ENCODE data around the gene KCNQ2.
"Not testable (repeated sequence)": the region's sequence is repeated elsewhere in the genome, so short reads cannot be mapped to it uniquely, and the experiment has no call there.

The KCNQ2 gene

GRCh38 chr20:63471981-63472831 lies at the start of gene KCNQ2:
KCNQ2 (minus strand) TSS chr20:63472655; CDS start chr20:63472463, 192 bp downstream.
- H3K4me1 Mint-ChIP-seq = peaks cover 23% of the 10 kb centered on the region
- no peaks in the 10 kb centered on the region for H3K9me3 Mint-ChIP-seq
- peak within 1 kb of the TSS; percentile 12 to 54 for H3K4me3 Mint-ChIP-seq
- ATAC-seq (peak; percentile 20), DNase-seq (no peak)
- H3K27ac Mint-ChIP-seq = no peak within 1 kb of the TSS
- H3K27me3 Mint-ChIP-seq = peaks cover 84% of the 10 kb centered on the region

DNA sequence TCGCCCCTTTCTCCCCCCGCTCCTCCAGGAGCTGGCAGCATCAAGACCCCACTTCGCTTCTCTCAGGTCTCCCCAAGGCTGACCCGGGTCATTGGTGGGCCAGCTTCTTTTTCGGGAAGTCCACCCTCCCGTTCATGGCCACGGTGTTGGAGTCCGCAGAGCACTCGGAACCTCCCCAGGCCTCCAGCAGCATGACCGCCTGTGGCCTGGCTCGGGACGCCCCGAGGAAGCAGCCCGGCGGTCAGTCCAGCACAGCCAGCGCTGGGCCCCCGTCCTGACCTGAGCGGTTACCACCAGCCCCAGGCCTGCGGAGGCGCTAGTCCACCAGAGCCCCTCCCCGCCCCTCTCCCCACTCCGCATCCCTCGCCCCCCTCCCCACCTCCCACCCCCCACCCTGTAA lies 49.1 kb upstream of the KCNQ2 start:
- peaks cover 9 to 15% of the 10 kb centered on the region in 2 donors for H3K9me3 Mint-ChIP-seq
- H3K4me1 Mint-ChIP-seq = peaks cover 43% of the 10 kb centered on the region
- DNase-seq (no peak), ATAC-seq (no peak)
- H3K4me3 Mint-ChIP-seq = peak overlapping the region; percentile 84 to 92
- peak overlapping the region in 1 of 2 donors; percentile 63 for H3K27ac Mint-ChIP-seq
- peaks cover 6% of the 10 kb centered on the region for H3K27me3 Mint-ChIP-seq

DNA sequence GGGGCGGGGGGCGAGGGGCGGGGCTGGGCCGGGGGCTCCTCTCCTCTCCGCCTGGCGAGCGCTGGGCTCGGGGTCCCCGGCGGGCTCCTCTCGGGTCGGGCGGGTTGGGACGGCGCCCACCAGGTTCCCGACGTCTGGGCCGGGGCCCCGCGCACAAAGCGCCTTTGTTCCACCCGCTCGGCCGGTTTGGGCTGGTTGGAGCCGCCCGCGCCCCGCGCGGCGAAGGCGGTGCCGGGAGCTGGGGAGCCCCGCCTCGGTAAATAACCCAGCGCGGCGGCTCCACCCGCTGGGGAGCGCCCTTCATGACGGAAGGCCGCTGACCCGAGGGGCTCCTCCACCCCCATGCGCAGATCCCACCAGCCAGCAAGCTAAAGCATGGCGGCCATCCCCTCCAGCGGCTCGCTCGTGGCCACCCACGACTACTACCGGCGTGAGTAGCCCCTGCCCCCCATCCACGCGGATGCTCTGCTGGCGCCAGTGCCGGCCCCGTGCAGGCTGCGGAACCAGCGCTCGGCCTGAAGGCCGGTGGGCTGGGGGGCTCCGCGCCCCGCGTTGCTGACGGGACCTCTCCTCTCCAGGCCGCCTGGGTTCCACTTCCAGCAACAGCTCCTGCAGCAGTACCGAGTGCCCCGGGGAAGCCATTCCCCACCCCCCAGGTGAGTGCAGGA lies 48.6 kb upstream of the KCNQ2 start:
- Mint-ChIP-seq H3K9me3 (peaks cover 9 to 15% of the 10 kb centered on the region in 2 donors), H3K4me1 (peaks cover 43% of the 10 kb centered on the region), H3K4me3 (peak overlapping the region; percentile 84 to 92), H3K27ac (peak overlapping the region in 1 of 2 donors; percentile 63), H3K27me3 (peaks cover 6% of the 10 kb centered on the region)
- DNase-seq (peak; percentile 61 to 73), ATAC-seq (peak; percentile 75)

DNA sequence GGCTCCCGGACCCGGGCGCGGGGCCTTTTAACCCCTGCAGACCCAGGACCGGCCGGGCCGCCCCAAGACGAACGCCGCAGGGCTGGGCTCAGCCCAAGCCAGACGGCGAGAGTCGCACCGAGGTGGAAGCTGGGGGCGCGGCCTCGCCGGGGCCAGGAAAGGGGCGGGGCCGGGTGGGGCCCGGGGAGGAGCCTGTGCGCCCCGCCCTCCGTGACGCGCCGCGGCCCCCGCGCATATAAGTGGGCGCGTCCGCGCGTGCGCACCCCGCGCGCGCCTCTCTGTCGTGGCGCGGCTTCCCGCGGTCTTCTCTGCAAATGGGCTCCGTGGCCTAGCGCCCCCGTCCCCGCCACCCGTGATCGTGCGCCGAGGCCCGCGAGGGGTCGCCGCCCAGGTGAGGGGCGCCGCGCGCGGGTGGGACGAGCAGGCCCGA lies 48.1 kb upstream of the KCNQ2 start, which contains the start of gene PPDPF:
Gene PPDPF (plus strand): TSS at position 262 of the 430 bp plus-strand sequence. CDS start 544 bp downstream, outside the sequence.
- Mint-ChIP-seq H3K27me3 (peaks cover 6% of the 10 kb centered on the region), H3K4me3 (peak within 1 kb of the TSS; percentile 84 to 92), H3K27ac (peak within 1 kb of the TSS; percentile 61 to 63), H3K4me1 (peaks cover 43% of the 10 kb centered on the region), H3K9me3 (peaks cover 9 to 15% of the 10 kb centered on the region in 2 donors)
- ATAC-seq (peak; percentile 84), DNase-seq (peak; percentile 81 to 86)

DNA sequence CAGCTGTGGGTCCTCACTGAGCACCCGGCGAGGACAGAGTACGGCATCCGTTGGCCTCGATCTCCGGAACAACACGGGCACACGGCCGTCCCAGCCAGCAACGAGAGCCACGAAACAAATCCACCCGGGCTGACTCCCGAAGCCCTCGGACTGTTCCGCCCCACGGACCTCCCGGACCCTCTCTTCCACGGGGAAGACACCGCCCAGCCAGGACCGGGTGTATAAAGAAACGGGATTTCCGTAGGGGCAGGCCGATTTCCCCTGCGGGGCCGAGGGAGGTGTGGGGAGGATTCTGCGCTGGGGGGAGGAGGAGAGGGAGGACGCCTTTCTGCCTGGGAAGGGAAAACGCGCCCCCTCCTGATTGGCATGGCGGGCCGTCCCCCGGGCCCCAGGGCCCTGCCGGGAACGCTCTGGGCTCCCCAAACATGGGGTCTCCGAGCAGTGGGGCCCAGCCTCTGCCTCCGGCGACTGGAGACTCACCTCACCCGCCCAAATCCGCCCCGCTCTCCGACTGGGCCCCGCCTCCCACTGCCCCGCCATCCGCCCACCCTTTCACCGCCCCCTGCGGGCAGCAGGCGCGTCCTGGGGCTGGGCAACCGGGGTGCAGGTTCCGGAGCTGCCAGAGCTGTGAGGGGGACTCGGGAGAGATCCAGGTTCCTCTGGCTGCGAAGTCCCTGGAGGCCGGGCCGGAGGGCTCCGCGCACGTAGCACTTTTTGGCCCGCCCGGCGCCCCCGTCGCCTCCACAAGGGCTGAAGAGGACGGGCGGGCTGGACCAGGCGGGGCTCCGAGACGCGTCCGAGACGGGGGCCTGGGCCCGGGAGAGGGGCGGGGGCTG lies 47.4 kb upstream of the KCNQ2 start:
- peaks cover 6% of the 10 kb centered on the region for H3K27me3 Mint-ChIP-seq
- ATAC-seq (peak; percentile 68), DNase-seq (peak in 1 of 2 donors; percentile 72)
- peak overlapping the region; percentile 79 to 81 for H3K4me3 Mint-ChIP-seq
- peaks cover 12 to 19% of the 10 kb centered on the region in 2 donors for H3K9me3 Mint-ChIP-seq
- H3K27ac Mint-ChIP-seq = peak overlapping the region; percentile 37 to 51
- H3K4me1 Mint-ChIP-seq = peaks cover 43% of the 10 kb centered on the region

DNA sequence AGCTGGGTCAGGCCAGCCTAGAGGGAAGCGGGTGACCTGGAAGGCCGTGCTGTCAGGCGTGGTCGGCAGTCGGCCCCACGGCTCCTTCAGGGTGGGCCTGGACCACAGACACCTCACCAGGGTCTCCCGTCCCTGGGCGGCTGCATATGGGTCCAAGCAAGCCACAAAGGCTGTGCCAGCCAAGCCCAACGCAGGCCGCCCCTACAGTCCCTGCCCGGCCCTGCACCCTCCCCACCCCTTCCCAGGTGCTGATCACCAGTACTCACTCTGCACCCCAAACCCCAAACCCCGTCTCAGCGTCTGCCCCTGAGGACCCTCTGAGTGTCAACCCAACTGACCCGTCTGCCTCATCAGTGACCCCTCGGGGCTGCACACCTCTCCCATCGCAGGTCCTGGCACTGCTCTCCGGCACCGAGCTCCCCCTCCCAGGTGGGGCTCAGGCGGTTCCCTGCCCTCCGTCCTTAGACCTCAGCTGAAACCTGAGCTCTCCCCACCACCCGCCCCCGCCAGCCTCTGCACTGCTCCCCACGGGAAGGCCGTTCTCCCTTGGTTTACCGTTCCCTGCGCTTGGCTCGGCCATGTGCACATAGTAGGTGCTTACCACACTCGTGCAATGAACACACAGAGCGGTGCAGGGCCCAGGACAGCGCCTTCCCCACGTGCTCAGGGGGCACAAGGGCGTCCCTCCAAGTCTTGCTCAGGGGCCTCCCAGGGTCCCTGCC lies 46.7 kb upstream of the KCNQ2 start:
- no peak for ATAC-seq
- H3K9me3 Mint-ChIP-seq = peaks cover 13 to 27% of the 10 kb centered on the region in 2 donors
- peaks cover 36% of the 10 kb centered on the region for H3K4me1 Mint-ChIP-seq
- H3K4me3 Mint-ChIP-seq = peak overlapping the region; percentile 79 to 81
- peaks cover 6% of the 10 kb centered on the region for H3K27me3 Mint-ChIP-seq
- no peak for DNase-seq
- H3K27ac Mint-ChIP-seq = peak overlapping the region; percentile 37 to 51

DNA sequence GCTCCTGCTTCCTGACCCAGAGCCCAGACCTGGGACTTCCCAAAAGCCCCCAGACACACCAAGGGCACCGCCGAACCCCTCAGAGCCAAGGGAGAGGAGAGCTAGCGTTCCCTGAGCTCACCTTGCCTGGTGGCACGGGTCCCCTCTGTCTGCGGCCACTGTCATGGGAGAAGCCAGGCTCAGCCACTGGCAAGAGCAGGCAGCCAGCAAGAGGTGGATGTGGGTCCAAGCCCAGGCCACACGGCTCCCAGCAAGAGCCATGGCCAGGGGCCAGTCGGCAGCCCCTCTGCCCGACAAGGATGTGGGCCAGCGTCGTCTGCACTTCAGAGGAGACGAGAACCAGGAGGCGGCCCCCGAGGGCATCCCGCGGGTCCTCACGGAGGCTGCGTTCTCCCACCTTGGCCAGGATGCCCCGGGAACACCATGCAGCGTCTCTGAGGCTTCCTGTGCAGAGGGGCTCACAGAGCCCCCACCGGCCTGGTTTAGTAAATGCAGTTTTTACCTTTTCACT lies 46.0 kb upstream of the KCNQ2 start:
- ATAC-seq (no peak), DNase-seq (no peak)
- H3K27ac Mint-ChIP-seq = no peak overlapping the region
- peaks cover 29% of the 10 kb centered on the region for H3K4me1 Mint-ChIP-seq
- H3K4me3 Mint-ChIP-seq = peak overlapping the region in 1 of 2 donors; percentile 79
- H3K27me3 Mint-ChIP-seq = peaks cover 7% of the 10 kb centered on the region
- H3K9me3 Mint-ChIP-seq = peaks cover 8 to 23% of the 10 kb centered on the region in 2 donors

- Mint-ChIP-seq H3K27ac (no peak overlapping the region), H3K27me3 (peaks cover 15% of the 10 kb centered on the region), H3K9me3 (peaks cover 6 to 22% of the 10 kb centered on the region in 2 donors), H3K4me1 (peaks cover 26% of the 10 kb centered on the region), H3K4me3 (no peak overlapping the region)
- DNase-seq (no peak), ATAC-seq (no peak)
Observed at GRCh38 chr20:63517376-63518309, 45.2 kb upstream of the KCNQ2 start.

DNA sequence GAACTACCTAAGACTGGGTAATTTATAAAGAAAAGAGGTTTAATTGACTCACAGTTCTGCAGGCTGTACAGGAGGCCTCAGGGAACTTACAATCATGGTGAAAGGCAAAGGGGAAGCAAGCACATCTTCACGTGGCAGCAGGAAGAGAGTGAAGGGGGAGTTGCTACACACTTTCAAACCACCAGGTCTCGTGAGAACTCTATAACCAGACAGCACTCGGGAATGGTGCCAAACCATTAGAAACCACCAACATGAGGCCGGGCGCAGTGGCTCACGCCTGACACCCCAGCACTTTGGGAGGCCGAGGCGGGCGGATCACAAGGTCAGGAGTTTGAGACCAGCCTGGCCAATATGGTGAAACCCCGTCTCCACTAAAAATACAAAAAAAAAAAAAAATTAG lies 42.1 kb upstream of the KCNQ2 start:
- H3K4me3 Mint-ChIP-seq, ATAC-seq, H3K4me1 Mint-ChIP-seq, DNase-seq, H3K27ac Mint-ChIP-seq: not testable (repeated sequence)
- peaks cover 4 to 18% of the 10 kb centered on the region in 2 donors for H3K9me3 Mint-ChIP-seq
- peaks cover 37% of the 10 kb centered on the region for H3K27me3 Mint-ChIP-seq

- Mint-ChIP-seq H3K4me1 (peaks cover 2% of the 10 kb centered on the region), H3K27ac (no peak overlapping the region), H3K9me3 (peaks cover 4 to 18% of the 10 kb centered on the region in 2 donors), H3K4me3 (no peak overlapping the region), H3K27me3 (peaks cover 50% of the 10 kb centered on the region)
- ATAC-seq = no peak
- no peak for DNase-seq
Observed at GRCh38 chr20:63513207-63513606, 40.8 kb upstream of the KCNQ2 start.

- ATAC-seq = no peak
- peaks cover 74% of the 10 kb centered on the region for H3K27me3 Mint-ChIP-seq
- peaks cover 15% of the 10 kb centered on the region for H3K4me1 Mint-ChIP-seq
- peaks cover 0 to 20% of the 10 kb centered on the region in 2 donors for H3K9me3 Mint-ChIP-seq
- no peak overlapping the region for H3K27ac Mint-ChIP-seq
- no peak overlapping the region for H3K4me3 Mint-ChIP-seq
- DNase-seq = no peak
Observed at GRCh38 chr20:63509088-63509564, 36.7 kb upstream of the KCNQ2 start.

GRCh38 chr20:63508072-63508768 lies 35.8 kb upstream of the KCNQ2 start:
- H3K27me3 Mint-ChIP-seq = peaks cover 79% of the 10 kb centered on the region
- peaks cover 15% of the 10 kb centered on the region for H3K4me1 Mint-ChIP-seq
- no peak for DNase-seq
- H3K9me3 Mint-ChIP-seq = peaks cover 0 to 19% of the 10 kb centered on the region in 2 donors
- ATAC-seq = peak; percentile 45
- peak overlapping the region in 1 of 2 donors; percentile 15 for H3K4me3 Mint-ChIP-seq
- peak overlapping the region in 1 of 2 donors; percentile 25 for H3K27ac Mint-ChIP-seq

Measured in stimulated activated naive CD8-positive, alpha-beta T cell treated with anti-CD3 and anti-CD28 coated beads, Interleukin-15, amount 100 ng/mL, for 72 hours (primary cell).